ENCODE results near the gene KRTAP5-11. TPM values are rescaled to one million over a fixed set of nuclear protein-coding genes. Genes with fewer than 3 reads are reported as not detected.
"Not testable (repeated sequence)": the region's sequence is repeated elsewhere in the genome, so short reads cannot be mapped to it uniquely, and the experiment has no call there.

KRTAP5-11 gene
- total and polyA plus RNA-seq, 2 donors: not detected

DNA sequence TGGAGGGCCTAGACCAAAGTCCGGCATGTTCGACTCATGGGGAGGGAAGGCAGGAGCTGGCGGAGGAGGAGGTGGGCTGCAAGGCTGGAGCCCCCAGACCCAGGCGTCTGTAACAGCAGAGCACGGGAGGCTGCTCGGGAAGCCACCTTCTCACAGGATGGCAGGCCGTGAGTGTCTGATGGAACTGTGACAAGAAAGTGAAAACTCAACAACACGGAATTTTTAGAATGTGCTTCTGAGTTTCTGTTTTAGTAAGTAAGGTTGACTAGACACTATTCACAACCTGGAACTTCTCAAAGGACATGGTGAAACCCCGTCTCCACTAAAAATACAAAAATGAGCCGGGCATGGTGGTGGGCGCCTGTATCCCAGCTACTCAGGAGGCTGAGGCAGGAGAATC is 42.7 kb downstream of the KRTAP5-11 start:
- not testable (repeated sequence) for H3K27ac ChIP-seq (ENCODE audit: low read depth); H3K4me3 ChIP-seq (ENCODE audit: low read depth, low read length); DNase-seq (ENCODE audit: extremely low spot score); H3K4me1 ChIP-seq (ENCODE audit: insufficient read depth); H3K36me3 ChIP-seq (ENCODE audit: insufficient read depth)
- WGBS: 93% methylated on average over 11 of the region's 11 CpGs

- DNase-seq (ENCODE audit: extremely low spot score): no peak
- H3K4me3 ChIP-seq (ENCODE audit: low read depth, low read length): no peak overlapping the region
- H3K27ac ChIP-seq (ENCODE audit: low read depth): no peak overlapping the region
- H3K4me1 ChIP-seq (ENCODE audit: insufficient read depth): no peaks in the 10 kb centered on the region
- H3K36me3 ChIP-seq (ENCODE audit: insufficient read depth): no peaks in the 10 kb centered on the region
- 85% methylated on average over 11 of the region's 11 CpGs for WGBS
These were observed 43.7 kb downstream of the KRTAP5-11 start for GRCh38 chr11:71539017-71539416.

DNA sequence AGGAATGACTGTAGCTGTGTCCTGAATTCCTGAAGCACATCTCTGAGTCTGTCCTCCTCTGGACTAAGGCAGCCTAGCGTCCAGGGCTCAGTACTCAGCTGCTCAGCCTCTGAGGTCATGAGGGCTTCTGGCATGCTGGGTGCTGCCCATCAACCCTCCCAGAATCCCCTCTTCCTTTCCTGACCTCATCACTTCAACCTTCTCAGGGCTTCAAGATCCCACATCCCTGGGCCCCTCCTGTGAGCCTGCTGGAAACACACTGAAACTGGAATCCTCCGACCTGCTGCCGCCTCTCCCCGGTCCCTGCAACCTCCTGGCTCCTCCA is 44.0 kb downstream of the KRTAP5-11 start:
- WGBS: 77% methylated on average over 4 of the region's 4 CpGs
- H3K4me1 ChIP-seq (ENCODE audit: insufficient read depth): no peaks in the 10 kb centered on the region
- DNase-seq (ENCODE audit: extremely low spot score): no peak
- H3K27ac ChIP-seq (ENCODE audit: low read depth): no peak overlapping the region
- no peak overlapping the region for H3K4me3 ChIP-seq (ENCODE audit: low read depth, low read length)
- H3K36me3 ChIP-seq (ENCODE audit: insufficient read depth): no peaks in the 10 kb centered on the region

DNA sequence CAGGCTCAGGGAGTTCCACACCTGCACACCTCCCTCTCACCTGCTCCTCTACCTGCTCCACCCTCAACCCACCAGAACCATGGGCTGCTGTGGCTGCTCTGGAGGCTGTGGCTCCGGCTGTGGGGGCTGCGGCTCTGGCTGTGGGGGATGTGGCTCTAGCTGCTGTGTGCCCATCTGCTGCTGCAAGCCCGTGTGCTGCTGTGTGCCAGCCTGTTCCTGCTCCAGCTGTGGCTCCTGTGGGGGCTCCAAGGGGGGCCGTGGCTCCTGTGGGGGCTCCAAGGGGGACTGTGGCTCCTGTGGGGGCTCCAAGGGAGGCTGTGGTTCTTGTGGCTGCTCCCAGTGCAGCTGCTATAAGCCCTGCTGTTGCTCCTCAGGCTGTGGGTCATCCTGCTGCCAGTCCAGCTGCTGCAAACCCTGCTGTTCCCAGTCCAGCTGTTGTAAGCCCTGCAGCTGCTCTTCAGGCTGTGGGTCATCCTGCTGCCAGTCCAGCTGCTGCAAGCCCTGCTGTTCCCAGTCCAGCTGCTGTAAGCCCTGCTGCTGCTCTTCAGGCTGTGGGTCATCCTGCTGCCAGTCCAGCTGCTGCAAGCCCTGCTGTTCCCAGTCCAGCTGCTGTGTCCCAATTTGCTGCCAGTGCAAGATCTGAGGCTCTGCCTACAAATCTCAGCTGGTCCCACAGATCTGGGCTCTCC is 44.6 kb downstream of the KRTAP5-11 start, which contains the start of gene KRTAP5-8:
TSS of gene KRTAP5-8 (plus strand) at position 49 of the 689 bp plus-strand sequence. CDS start at position 80, 31 bp downstream.
- DNase-seq (ENCODE audit: extremely low spot score); H3K27ac ChIP-seq (ENCODE audit: low read depth); H3K36me3 ChIP-seq (ENCODE audit: insufficient read depth); H3K4me1 ChIP-seq (ENCODE audit: insufficient read depth); H3K4me3 ChIP-seq (ENCODE audit: low read depth, low read length): not testable (repeated sequence)
- 61% methylated on average over 4 of the region's 4 CpGs for WGBS

DNA sequence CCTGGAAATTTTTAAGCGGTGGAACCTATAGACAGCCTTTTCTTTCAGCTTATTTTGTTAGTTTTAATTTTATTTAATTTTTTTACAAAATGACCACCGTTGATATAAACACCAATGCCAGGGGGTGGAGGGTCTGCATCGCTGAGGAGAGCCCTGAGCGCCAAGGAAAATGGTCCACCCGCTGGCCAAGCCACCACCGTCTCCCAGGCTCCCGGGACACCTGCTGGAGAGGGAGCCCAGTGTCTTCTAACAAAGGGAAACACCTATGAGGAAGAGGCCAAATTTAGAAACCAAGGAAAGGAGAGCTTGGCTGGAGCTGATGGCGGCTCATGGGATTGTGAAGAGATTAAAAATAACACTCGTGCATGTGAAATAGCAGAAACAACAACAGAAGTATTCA is 45.1 kb downstream of the KRTAP5-11 start:
- WGBS: 85% methylated on average over 9 of the region's 9 CpGs
- Histone ChIP-seq H3K36me3 (ENCODE audit: insufficient read depth) (no peaks in the 10 kb centered on the region), H3K27ac (ENCODE audit: low read depth) (no peak overlapping the region), H3K4me3 (ENCODE audit: low read depth, low read length) (no peak overlapping the region), H3K4me1 (ENCODE audit: insufficient read depth) (no peaks in the 10 kb centered on the region)
- DNase-seq (ENCODE audit: extremely low spot score): no peak

DNA sequence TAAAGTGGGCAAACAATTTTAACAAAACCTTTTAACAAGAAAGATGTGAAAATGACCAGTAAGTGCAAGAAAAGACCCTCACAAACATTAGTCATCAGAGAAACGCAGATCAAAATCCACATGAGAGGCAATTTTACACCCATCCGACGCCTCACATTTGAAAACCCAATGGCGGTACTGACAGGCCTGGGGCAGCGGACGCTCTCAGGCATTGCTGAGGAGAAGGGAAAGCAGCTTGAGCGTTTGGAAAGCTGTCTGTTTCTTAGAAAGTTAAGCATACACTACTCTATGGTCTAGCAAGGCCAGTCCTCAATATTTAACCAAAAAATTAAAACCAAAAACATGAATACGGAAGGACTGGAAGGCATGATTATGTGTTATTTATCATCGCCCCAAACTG is 46.9 kb downstream of the KRTAP5-11 start:
- DNase-seq (ENCODE audit: extremely low spot score): no peak
- WGBS: 97% methylated on average over 9 of the region's 9 CpGs

DNA sequence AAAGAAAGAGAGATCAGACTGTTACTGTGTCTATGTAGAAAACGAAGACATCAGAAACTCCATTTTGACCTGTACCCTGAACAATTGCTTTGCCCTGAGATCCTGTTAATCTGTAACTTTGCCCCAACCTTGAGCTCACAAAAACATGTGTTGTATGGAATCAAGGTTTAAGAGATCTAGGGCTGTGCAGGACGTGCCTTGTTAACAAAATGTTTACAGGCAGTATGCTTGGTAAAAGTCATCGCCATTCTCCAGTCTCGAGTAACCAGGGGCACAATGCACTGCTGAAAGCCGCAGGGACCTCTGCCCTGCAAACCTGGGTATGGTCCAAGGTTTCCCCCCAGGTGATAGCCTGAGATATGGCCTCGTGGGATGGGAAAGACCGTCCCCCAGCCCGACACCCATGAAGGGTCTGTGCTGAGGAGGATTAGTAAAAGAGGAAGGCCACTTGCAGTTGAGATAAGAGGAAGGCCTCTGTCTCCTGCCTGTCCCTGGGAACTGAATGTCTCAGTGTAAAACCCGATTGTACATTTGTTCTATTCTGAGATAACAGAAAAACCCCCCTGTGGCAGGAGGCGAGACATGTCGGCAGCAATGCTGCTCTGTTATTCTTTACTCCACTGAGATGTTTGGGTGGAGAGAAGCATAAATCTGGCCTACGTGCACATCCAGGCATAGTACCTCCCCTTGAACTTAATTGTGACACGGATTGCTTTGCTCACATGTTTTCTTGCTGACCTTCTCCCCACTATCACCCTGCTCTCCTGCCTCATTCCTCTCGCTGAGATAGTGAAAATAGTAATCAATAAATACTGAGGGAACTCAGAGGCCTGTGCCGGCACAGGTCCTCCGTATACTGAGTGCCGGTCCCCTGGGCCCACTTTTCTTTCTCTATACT is 47.7 kb downstream of the KRTAP5-11 start:
- DNase-seq (ENCODE audit: extremely low spot score): not testable (repeated sequence)

More for the DNA sequence above, 46.9 kb downstream of the KRTAP5-11 start:
- no peak overlapping the region for H3K4me3 ChIP-seq (ENCODE audit: low read depth, low read length)
- H3K4me1 ChIP-seq (ENCODE audit: insufficient read depth): no peaks in the 10 kb centered on the region
- no peak overlapping the region for H3K27ac ChIP-seq (ENCODE audit: low read depth)
- H3K36me3 ChIP-seq (ENCODE audit: insufficient read depth): no peaks in the 10 kb centered on the region

GRCh38 chr11:71532036-71532610 is 50.6 kb downstream of the KRTAP5-11 start:
- Histone ChIP-seq H3K27ac (ENCODE audit: low read depth) (no peak overlapping the region), H3K36me3 (ENCODE audit: insufficient read depth) (no peaks in the 10 kb centered on the region), H3K4me1 (ENCODE audit: insufficient read depth) (no peaks in the 10 kb centered on the region), H3K4me3 (ENCODE audit: low read depth, low read length) (no peak overlapping the region)
- 79% methylated on average over 10 of the region's 10 CpGs for WGBS
- DNase-seq (ENCODE audit: extremely low spot score): no peak

More for the DNA sequence above, 47.7 kb downstream of the KRTAP5-11 start:
- H3K4me3 ChIP-seq (ENCODE audit: low read depth, low read length); H3K27ac ChIP-seq (ENCODE audit: low read depth); H3K4me1 ChIP-seq (ENCODE audit: insufficient read depth); H3K36me3 ChIP-seq (ENCODE audit: insufficient read depth): not testable (repeated sequence)
- WGBS: 60% methylated on average over 17 of the region's 17 CpGs

Small RNA genes lying within 50 kb of the gene (small RNA-seq; reads per million reads assigned to genes)
- gene AP000867.1 (not detected), gene KRTAP5-14P (not detected)

Other genes starting within 250 kb of the KRTAP5-11 start
- gene DHCR7, start 134.5 kb downstream of the KRTAP5-11 start, total RNA-seq: 8.5 TPM
- gene DHCR7, start 134.5 kb downstream of the KRTAP5-11 start, polyA plus RNA-seq: 11.3 TPM
- gene NADSYN1, start 129.7 kb downstream of the KRTAP5-11 start, total RNA-seq: 47.8 TPM
- gene NADSYN1, start 129.7 kb downstream of the KRTAP5-11 start, polyA plus RNA-seq: 59.3 TPM
- 0.26 TPM for gene KRTAP5-7, start 55.6 kb downstream of the KRTAP5-11 start, total RNA-seq
- 0.15 TPM for gene KRTAP5-7, start 55.6 kb downstream of the KRTAP5-11 start, polyA plus RNA-seq
- gene KRTAP5-8, start 44.9 kb downstream of the KRTAP5-11 start, total RNA-seq: not detected
- 0.15 TPM for gene KRTAP5-8, start 44.9 kb downstream of the KRTAP5-11 start, polyA plus RNA-seq
- gene KRTAP5-9, start 34.5 kb downstream of the KRTAP5-11 start, total RNA-seq: not detected
- gene KRTAP5-9, start 34.5 kb downstream of the KRTAP5-11 start, polyA plus RNA-seq: 0.54 TPM
- gene KRTAP5-10, start 17.3 kb downstream of the KRTAP5-11 start, total RNA-seq: not detected
- gene KRTAP5-10, start 17.3 kb downstream of the KRTAP5-11 start, polyA plus RNA-seq: 0.51 TPM

Measured in urinary bladder (tissue), 4 donors.